Activated T-helper 1 cell treated with Interleukin-2 at 50 U/mL for 16 hours (primary cell): ENCODE measurements around the gene SPTBN1.

Experiments
- DNase-seq: peaks from one replicate; pipeline ENCODE4 v3.0.0-alpha.2; 2020; ENCODE audit warnings: low read depth

Gene SPTBN1

GRCh38 chr2:54455563-54456361 is at the start of gene SPTBN1:
SPTBN1 (plus strand) TSS chr2:54456327; CDS start chr2:54526419, 70,092 bp downstream.
- DNase-seq, result no peak

- no peak for DNase-seq
Observed at GRCh38 chr2:54407693-54408092, 48.4 kb upstream of the SPTBN1 start.

- DNase-seq, result no peak
Observed at GRCh38 chr2:54408288-54408687, 47.8 kb upstream of the SPTBN1 start.

- DNase-seq, result no peak
Observed at GRCh38 chr2:54409752-54410151, 46.4 kb upstream of the SPTBN1 start.

- DNase-seq, result no peak
Observed at GRCh38 chr2:54411801-54412354, 44.2 kb upstream of the SPTBN1 start.

GRCh38 chr2:54416166-54416813 is 39.8 kb upstream of the SPTBN1 start:
- DNase-seq, result no peak

DNA sequence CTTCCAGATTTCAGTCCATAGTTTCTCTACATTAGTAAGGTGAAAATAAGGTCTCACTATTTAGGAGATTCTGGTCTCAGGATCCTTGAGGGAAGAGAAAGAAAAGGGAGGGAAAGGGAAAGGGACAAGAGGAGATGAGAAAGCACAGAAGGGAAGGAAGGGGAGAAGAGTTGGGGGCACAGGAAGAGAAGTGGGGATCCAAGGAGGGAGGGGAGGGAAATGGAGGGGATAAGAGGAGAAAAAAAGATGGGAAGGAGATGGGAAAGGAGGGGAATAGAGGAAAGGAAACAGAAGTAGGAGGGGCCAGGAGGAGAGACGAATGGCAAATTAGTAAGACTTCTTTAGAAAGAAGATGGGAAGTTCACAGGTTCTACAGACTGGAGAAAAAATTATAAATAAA is 39.2 kb upstream of the SPTBN1 start:
- DNase-seq, result no peak

DNA sequence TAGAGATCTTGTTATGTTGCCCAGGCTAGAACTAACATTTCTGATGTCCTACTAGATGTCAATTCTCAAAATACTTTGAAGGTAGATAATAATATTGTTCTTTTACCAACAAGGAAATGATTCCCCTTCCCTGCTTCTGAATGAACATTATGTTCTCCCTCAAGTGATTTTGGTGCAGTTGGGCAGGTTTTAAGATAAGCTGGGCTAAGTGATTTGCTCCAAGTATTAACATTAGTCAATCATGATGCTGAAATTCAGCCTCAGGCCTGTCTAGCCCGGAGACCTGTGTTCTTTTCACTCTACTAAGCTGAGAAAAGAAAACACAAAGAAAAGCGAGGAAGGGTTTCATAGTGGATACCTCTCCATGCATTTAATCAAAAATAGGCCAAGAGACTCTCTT is 38.5 kb upstream of the SPTBN1 start:
- DNase-seq, result no peak

GRCh38 chr2:54419388-54419787 is 36.7 kb upstream of the SPTBN1 start:
- DNase-seq, result no peak

DNA sequence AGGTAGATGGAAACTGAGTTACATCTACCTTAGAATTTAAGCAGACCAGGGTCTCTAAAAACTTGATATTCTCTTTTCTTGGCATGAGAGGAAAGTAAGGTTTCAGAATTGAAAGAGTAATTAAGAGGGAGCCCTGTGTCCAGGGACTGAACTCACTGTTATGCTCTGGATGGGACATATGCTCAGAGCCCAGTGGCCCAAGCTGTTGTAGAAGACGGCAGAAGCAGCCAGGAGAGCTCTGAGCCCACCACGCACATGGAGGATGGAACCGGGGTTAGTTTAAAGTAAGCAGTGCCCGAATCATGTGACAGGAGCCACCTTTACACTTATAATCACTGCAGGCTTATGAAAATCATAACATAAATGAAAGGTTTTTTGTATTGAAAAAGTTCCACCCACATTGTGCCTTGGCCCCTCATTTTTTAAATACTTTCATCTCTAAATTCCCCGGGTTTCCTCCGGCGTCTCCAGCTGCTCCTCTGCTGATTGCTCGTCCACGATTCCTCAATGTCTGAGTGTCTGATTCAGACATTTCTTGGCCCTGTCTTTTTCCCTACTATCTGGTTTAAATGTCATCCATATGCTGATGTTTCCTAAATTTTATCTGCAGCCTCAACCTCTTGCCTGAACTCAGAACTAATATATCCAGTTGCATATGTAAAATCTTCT is 36.1 kb upstream of the SPTBN1 start:
- no peak for DNase-seq

DNA sequence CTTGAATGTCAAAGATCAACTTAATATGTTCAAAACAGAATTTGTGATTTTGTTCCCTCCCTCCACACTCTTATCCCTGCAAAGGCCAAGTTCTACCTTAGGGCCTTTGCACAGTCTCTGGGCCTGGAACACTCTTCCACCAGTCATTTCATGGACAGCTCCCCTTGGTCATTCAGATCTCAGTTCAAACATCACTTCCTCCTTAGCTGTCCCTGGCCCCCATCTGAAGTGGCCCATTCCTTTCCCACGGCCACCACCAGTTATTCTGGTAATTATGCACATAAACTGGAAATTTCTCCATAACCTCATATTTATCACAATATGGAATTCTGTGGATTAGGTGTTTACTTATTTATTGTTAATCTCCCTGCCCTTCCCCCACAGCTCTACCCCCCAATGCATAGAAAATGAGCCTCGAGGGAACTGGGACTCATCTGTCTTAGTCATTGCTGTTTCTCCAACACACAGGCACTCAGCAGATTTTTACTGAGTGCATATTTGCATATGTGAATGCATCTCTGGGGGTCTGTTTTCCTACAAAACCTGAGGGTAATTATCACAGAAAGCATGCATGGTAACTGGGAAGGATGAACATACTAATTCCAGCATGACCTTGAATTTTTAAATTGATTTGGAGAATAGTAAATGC is 35.5 kb upstream of the SPTBN1 start:
- DNase-seq, result no peak

GRCh38 chr2:54422072-54422581 is 34.0 kb upstream of the SPTBN1 start:
- no peak for DNase-seq

DNA sequence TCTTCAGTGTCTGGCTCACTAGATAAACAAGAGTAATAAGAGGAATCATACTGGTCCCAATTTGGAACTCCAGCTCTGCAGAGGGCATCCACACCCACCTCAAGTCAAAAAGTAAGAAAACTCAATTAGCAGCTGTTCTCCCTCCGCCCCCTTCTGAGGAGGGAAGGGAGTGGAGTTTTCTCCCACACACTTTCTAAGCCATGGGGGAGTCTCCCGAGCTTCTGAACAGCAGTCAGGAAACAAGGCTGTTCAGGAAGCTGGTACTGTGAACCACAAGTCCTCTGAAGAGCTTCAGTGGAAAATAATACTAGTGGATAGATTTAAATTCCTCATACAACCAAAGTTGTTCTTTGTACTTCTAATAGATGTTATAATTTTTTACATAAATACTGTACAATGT is 32.9 kb upstream of the SPTBN1 start:
- DNase-seq, result no peak

- DNase-seq, result no peak
Observed at GRCh38 chr2:54424555-54425163, 31.5 kb upstream of the SPTBN1 start.

DNA sequence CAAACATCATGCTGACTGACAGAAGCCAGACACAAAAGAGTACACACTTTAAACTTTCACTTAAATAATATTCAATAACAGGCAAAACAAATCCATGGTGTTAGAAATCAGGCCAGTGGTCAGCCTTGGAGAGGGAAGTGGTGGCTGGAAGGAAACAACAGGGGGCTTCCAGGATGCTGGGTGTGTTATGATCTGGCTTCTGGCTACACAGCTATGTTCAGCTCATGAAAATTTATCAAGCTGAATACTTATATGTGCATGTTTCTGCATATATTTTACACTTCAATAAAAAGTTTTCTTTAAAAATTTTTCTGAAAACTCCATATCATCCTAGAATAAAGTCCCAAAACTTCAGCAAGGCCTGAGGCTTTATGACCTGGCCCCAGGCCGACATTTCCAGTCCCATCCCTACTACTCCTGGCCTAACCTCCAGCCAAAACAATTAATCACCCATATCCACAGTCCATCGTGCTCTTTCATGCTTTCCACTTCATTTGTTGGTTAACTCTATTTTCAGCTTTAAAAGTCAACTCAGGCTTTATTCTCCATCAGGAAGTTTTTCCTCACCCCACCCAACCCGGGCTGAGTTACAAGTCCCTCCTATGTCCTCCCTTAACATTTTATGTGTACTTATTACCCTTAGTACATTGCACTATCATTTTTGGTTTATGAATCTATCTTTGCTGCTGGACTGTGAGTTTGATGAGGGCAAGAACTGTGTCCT is 27.9 kb upstream of the SPTBN1 start:
- DNase-seq, result no peak

- DNase-seq, result no peak
Observed at GRCh38 chr2:54429054-54429453, 27.1 kb upstream of the SPTBN1 start.

DNA sequence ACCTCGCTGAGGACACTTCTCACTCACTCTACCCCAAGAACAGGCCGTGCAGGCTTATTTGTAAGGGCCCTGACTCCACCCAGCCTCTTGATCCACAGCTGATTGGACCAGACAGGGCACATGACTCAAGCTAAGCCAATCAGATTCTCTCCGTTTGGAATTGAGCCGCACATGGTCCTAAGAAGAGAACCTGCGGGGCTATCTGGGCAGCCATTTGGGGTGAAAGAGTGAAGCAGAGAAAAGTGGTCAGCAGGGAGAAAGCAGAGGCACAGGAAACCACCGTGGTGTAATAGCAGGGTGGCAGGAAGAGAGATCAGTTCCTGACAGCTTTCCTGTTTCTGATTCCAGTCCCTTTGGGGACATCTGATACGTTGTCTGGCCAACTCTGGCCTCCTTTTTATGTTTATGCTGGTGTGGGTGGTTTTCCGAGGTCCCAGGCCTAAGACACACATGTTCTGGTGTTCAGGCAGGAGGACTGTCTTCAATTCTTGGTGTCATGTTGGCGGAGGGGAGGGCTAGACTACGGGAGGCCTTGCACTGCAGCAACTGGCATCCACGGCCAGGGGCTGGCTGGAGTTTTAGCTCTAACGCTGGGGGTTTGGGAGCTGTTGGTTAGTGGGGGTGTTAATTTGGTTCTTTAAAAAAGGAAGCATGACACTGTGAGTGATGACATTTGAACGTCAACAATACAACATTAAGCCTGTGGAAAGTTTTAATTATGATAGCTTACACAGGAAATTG is 26.1 kb upstream of the SPTBN1 start:
- DNase-seq, result no peak

DNA sequence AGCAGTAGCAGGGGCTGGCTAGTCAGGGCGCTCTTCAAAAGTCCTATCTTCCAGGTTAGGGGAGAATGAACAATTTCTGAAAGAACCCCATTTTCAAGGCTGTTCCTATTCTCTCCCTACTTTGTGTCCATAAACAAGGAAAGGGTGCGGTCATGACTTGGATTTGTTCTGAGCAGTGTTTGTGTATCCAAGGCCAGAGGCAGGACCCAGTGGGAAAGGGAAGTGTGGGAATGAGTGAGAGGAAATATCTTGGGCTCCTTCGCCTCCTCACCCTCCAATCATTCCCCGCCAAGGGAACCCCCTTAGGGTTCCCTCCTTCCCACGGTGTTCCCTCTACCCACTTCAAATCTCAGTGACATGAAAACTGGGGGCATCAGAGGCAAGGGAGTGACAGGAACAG is 25.5 kb upstream of the SPTBN1 start:
- no peak for DNase-seq

GRCh38 chr2:54432251-54433015 is 23.7 kb upstream of the SPTBN1 start:
- no peak for DNase-seq
